Spleen (tissue), 11 donors: ENCODE measurements around the gene LRRC72. TPM values are rescaled to one million over a fixed set of nuclear protein-coding genes. Genes with fewer than 3 reads are reported as not detected.

ENCODE experiments used
- DNase-seq: peaks from one replicate; pipeline ENCODE4 v3.0.0-alpha.2; 2020
- H3K27ac ChIP-seq, 8 donors: fragments of 200-600 bp; sonication (generic) in 7 of 8; 1 replicate in 4 of 8; 2 replicates in 4 of 8; pipeline versions ENCODE4 v1.5.0 to v1.8.0; 2016 to 2021; ENCODE audit warnings: inconsistent platforms in 4 of 8, mild to moderate bottlenecking in 4 of 8, moderate library complexity in 1 of 8
- H3K27me3 ChIP-seq, 7 donors: fragments of 200-600 bp; sonication (generic) in 6 of 7; replicated peaks in 1 of 7; 1 replicate in 4 of 7; 2 replicates in 3 of 7; pipeline versions ENCODE4 v1.5.0 to v1.8.0; 2016 to 2021; ENCODE audit warnings: inconsistent platforms in 3 of 7, mild to moderate bottlenecking in 1 of 7
- H3K36me3 ChIP-seq, 6 donors: fragments of 200-600 bp; sonication (generic) in 5 of 6; 1 replicate in 4 of 6; 2 replicates in 2 of 6; pipeline versions ENCODE4 v1.5.0 to v1.8.0; 2016 to 2021; ENCODE audit warnings: inconsistent platforms in 2 of 6
- H3K4me1 ChIP-seq, 6 donors: fragments of 200-600 bp; sonication (generic) in 5 of 6; 1 replicate in 3 of 6; 2 replicates in 3 of 6; pipeline versions ENCODE4 v1.5.0 to v1.8.0; 2016 to 2021; ENCODE audit warnings: inconsistent platforms in 3 of 6
- H3K4me3 ChIP-seq, 8 donors: fragments of 200-600 bp; sonication (generic) in 7 of 8; 1 replicate in 4 of 8; 2 replicates in 4 of 8; pipeline versions ENCODE4 v1.5.0 to v1.8.0; 2016 to 2021; ENCODE audit warnings: inconsistent platforms in 4 of 8, mild to moderate bottlenecking in 4 of 8, moderate library complexity in 2 of 8
- H3K9me3 ChIP-seq, 8 donors: fragments of 200-600 bp; sonication (generic) in 7 of 8; 1 replicate in 4 of 8; 2 replicates in 4 of 8; pipeline versions ENCODE4 v1.5.0 to v1.8.0; 2016 to 2021; ENCODE audit warnings: inconsistent platforms in 4 of 8
- CTCF ChIP-seq, 11 experiments: fragments of 200-600 bp in 7 of 11; fragments of 450-650 bp in 4 of 11; sonication (generic) in 4 of 11; IDR thresholded peaks in 8 of 11; conservative IDR thresholded peaks in 3 of 11; 1 replicate in 7 of 11; 2 replicates in 4 of 11; pipeline versions ENCODE4 v1.4.0 to v1.8.0; 2016 to 2021; ENCODE audit warnings: antibody characterized with exemption in 11 of 11, inconsistent platforms in 4 of 11, mild to moderate bottlenecking in 1 of 11
- POLR2A ChIP-seq, 3 donors: fragments of 450-650 bp; IDR thresholded peaks; one replicate each; pipeline ENCODE4 v1.5.1; 2017; ENCODE audit warnings: antibody characterized with exemption in 3 of 3, mild to moderate bottlenecking in 1 of 3
- POLR2AphosphoS5 ChIP-seq, 3 donors: sonication (generic); formaldehyde crosslinking; IDR thresholded peaks; one replicate each; pipeline ENCODE4 v1.5.1; 2017; ENCODE audit warnings: antibody characterized with exemption in 3 of 3
- WGBS, 5 donors: extraction: QIAGEN DNeasy Blood & Tissue Kit in 3 of 5; methylation state at CpG; one replicate each; pipeline versions ENCODE4 v1.1.5 to v1.1.7; 2013 to 2018; 5-methylcytosine and 5-hydroxymethylcytosine counted together
- intact Hi-C: fragments of 100-400 bp; cut with DNase I; formaldehyde crosslinking; loops from one replicate; pipeline ENCODE4 v1.15.0; 2023; ENCODE audit warnings: low total_unique reads
- polyA plus RNA-seq, 3 donors: library from polyadenylated mRNA; stranded (reverse); fragments of 200-250 nt; gene quantifications; one replicate each; pipeline ENCODE4 v1.2.1, GENCODE V29; 2013
- total RNA-seq, 7 donors: library from RNA; depleted of rRNA in 3 of 7; stranded (reverse); fragments of >200 nt in 3 of 7; fragmentation: NEBNext Ultra II Directional in 4 of 7; extraction: Animal tissue kit (Norgen Biotek cat#: 25700) in 4 of 7; gene quantifications; one replicate each; pipeline versions ENCODE4 v1.1.0 to v1.2.1, GENCODE V29; 2016 to 2021
- donor health status: healthy with polysubstance abuse.
- donor health status: DM: no; HTN: no; CAD: no; lungs with moderate emphysema.
- donor health status: DM: no; HTN: no; CAD: no.
- donor health status: Bipolar disorder and iron deficiency.
- donor health status: healthy.
- donor health status: DM: no; HTN: no; CAD: no.
- donor health status: DM: yes; HTN: yes; CAD: no.

Gene LRRC72
- total and polyA plus RNA-seq, 10 donors: not detected

DNA sequence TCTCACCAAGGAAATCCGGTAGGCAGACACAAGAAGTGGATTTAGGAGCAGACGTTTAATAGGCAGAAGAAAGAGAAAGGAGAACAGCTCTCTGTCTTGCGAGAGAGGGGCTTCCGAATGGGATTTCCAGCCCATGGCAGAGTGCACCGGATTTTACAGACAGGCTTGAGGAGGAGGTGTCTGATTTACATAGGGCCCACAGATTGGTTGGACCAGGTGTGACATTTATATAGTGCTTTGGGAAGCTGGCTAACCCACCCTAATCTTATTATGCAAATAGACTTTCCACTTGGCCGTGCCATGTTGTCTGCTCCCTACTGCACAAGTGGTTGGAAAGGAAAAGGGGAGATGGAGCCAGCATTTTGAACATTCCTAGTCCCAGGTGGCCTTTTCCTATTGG lies 61.2 kb downstream of the LRRC72 start:
- no peak overlapping the region for H3K4me3 ChIP-seq
- TF ChIP-seq CTCF (IDR thresholded peaks at IDR 0.05 in 8 of 11, conservative IDR thresholded peaks at IDR 0.05 in 3 of 11): no peak
- no peak for TF ChIP-seq POLR2A (IDR thresholded peaks at IDR 0.05)
- no peak for TF ChIP-seq POLR2AphosphoS5 (IDR thresholded peaks at IDR 0.05)
- H3K4me1 ChIP-seq: no peaks in the 10 kb centered on the region
- DNase-seq: no peak
- intact Hi-C loops: no loop called here
- H3K27me3 ChIP-seq: peaks cover 0 to 4% (median 0%) of the 10 kb centered on the region in 7 donors
- 80 to 90% (median 87%) methylated on average over 6 of the region's 6 CpGs for WGBS, 5 donors
- H3K36me3 ChIP-seq: no peaks in the 10 kb centered on the region
- no peak overlapping the region for H3K27ac ChIP-seq
- H3K9me3 ChIP-seq: no peaks in the 10 kb centered on the region

DNA sequence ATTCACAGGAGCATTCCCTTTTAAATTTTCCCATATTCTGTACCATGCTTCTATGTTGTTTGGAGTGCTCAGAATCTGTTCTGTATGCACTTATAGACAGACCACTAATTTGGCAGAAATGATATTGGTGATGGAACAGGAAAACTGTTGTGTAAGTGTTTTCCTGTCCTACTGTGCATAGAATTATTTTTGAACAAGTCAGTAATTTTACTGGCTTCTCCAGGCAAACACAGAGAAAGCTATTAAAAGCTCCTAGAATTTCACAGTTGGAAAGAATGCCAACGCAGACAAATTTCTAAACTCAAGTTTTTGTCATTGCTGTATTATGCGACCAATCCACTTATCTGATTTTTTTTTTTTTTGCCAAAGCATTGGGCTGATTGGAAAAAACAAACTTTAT lies 63.3 kb downstream of the LRRC72 start:
- H3K9me3 ChIP-seq: no peaks in the 10 kb centered on the region
- TF ChIP-seq POLR2AphosphoS5 (IDR thresholded peaks at IDR 0.05) (no peak), POLR2A (IDR thresholded peaks at IDR 0.05) (no peak), CTCF (IDR thresholded peaks at IDR 0.05 in 8 of 11, conservative IDR thresholded peaks at IDR 0.05 in 3 of 11) (no peak)
- no peak for DNase-seq
- H3K4me3 ChIP-seq: no peak overlapping the region
- H3K27ac ChIP-seq: no peak overlapping the region
- intact Hi-C loops: no loop called here
- H3K4me1 ChIP-seq: no peaks in the 10 kb centered on the region
- H3K36me3 ChIP-seq: no peaks in the 10 kb centered on the region
- no peaks in the 10 kb centered on the region for H3K27me3 ChIP-seq
- 45 to 83% (median 77%) methylated on average over 2 of the region's 2 CpGs for WGBS, 5 donors

DNA sequence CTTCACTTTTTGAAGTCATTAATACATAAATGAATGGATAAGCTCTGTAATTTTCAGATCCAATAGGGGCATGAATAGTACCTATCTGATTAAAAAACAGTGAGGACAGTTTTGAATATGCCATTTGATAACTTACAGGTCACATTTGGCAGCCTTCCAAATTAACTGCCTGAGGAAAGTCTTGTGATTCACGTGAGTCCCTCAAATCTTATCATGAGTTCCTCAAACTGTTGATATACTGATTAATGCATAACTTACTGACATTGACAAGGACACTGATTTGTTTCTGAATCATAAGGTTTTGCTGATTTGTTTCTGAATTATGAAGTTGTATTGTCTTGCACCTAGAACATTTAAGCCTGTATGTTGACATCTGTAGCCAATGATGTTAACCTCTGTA lies 63.8 kb downstream of the LRRC72 start:
- TF ChIP-seq CTCF (IDR thresholded peaks at IDR 0.05 in 8 of 11, conservative IDR thresholded peaks at IDR 0.05 in 3 of 11): no peak
- no peak for TF ChIP-seq POLR2A (IDR thresholded peaks at IDR 0.05)
- no peak for TF ChIP-seq POLR2AphosphoS5 (IDR thresholded peaks at IDR 0.05)
- DNase-seq: no peak
- Histone ChIP-seq H3K36me3 (no peaks in the 10 kb centered on the region), H3K4me1 (no peaks in the 10 kb centered on the region), H3K27ac (no peak overlapping the region), H3K9me3 (no peaks in the 10 kb centered on the region), H3K4me3 (no peak overlapping the region), H3K27me3 (no peaks in the 10 kb centered on the region)
- intact Hi-C loops: no loop called here
- 10 to 26% (median 21%) methylated on average over 1 of the region's 1 CpG for WGBS, 5 donors

- Histone ChIP-seq H3K36me3 (peaks cover 0 to 6% (median 0%) of the 10 kb centered on the region in 6 donors), H3K27ac (no peak overlapping the region), H3K27me3 (no peaks in the 10 kb centered on the region), H3K9me3 (no peaks in the 10 kb centered on the region), H3K4me1 (no peaks in the 10 kb centered on the region), H3K4me3 (no peak overlapping the region)
- 82 to 98% (median 93%) methylated on average over 3 of the region's 3 CpGs for WGBS, 5 donors
- intact Hi-C loops: no loop called here
- DNase-seq: no peak
- TF ChIP-seq CTCF (IDR thresholded peaks at IDR 0.05 in 8 of 11, conservative IDR thresholded peaks at IDR 0.05 in 3 of 11) (no peak), POLR2AphosphoS5 (IDR thresholded peaks at IDR 0.05) (no peak)
These were observed 65.8 kb downstream of the LRRC72 start for GRCh38 chr7:16592395-16592794.
